GM19467 (cell line): Measurements from ENCODE around the gene PANX1.

Experiments
- ATAC-seq: cut with Tn5 transposase; IDR thresholded peaks from one replicate; pipeline ENCODE4 v1.9.1; 2021; ENCODE audit warnings: mild to moderate bottlenecking, moderate library complexity; ENCODE audit not compliant: unreplicated experiment

Gene PANX1

GRCh38 chr11:94129512-94130297, 1.1 kb downstream of the PANX1 start:
- no peak for ATAC-seq

DNA sequence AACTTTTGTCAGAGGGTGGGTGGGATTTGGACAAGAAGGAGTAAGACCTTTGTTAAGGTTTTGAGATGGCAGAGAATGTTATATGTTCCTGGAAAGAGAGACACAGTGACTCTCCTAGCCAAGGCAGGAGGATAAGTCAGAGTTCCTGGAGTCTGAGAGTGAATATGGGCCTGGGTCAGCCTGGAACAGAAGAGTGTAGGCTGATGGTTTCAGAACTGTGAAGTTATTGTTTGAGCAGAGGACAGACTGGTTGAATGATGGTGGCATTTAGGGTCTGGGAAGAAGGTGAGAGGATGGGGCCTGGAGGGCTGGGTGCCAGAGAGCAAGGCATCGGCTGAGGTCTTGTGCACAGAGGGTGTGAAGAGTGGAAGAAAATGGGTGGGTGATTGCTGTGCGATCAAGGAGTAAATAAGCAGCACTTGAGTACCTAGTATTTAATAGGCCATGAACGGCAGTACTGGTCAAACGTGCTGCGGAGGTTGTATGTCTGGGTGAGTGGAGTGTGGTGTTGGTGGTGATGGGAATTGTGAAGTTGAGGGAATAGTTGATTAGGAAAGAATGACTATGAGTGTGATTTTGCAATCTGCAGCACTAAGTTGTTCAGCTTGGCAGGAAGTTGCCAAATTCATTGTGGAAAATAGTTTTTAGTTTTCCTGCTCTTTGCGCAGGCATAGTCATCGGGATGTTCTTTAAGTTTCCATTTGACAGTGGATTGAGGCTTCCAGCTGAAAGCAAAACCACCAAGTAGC, 1.8 kb downstream of the PANX1 start:
- no peak for ATAC-seq

- ATAC-seq, result no peak
These were observed 2.5 kb downstream of the PANX1 start for GRCh38 chr11:94131047-94131717.

- ATAC-seq, result no peak
These were observed 3.1 kb downstream of the PANX1 start for GRCh38 chr11:94131718-94132115.

DNA sequence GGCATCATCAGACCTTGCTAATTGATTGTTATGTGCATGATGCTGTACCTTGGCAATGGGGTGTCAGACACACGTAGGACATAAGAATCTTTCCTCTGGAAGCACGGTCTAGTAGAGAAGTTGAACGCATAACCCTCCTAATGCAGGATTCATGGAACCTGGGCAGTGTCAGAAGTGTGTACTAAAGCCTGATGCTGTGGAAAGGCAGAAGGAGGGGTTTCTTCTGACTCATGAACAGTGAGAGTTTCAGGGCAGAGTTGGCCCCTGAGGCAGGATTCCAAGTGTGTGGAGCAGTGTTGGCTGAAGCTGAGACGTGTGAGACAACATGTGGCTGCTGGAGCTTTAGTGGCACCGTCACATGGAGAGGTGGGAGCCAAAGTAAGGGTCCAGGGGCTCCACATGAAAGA, 3.5 kb downstream of the PANX1 start:
- ATAC-seq, result no peak

DNA sequence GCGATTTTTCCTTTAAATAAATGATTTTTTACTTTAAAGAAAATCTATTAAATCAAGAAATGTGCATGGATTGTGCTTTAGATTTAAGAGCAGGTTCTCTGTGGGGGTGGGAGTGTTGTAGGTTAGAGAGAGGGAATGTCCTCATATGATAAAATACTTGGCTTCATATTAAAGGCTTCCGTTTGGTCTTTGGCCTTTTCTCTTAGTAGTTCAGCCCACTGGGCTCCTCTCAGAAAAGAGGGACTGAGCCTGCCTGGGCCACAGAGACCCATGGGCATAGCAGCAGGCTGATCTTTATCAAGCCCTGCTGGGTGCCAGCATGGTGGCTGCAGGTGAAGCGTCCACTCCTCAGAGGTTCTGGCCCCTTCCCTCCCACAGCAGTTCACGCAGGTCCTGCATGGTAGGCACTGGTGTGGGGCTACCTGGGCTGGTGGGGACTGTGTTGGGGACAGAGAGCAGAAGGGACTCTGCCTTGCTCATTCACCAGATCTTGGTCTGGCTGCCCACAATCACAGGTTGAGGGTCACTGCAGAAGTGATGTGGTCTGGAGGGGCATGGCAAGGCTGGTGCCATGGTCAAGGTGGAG, 4.3 kb downstream of the PANX1 start:
- no peak for ATAC-seq

DNA sequence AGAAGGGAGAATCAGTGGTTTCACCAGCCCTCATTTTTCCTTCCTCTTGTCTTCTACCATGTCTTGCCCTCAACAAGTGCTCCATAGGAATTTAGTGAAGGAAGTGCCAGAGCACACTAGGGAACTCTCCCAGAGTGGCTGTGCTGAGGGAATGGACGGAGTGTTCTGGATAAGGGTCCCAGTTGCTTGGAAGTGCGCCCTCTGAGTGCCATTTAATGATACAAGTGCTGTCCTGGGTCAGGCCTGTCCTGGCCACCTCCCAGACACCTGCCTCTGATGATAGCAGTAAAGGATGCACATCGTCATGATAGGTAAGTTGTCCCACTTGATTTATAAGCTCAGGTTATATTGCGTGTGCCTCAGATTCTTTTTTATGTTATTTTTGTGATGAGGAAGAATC, 5.1 kb downstream of the PANX1 start:
- no peak for ATAC-seq

DNA sequence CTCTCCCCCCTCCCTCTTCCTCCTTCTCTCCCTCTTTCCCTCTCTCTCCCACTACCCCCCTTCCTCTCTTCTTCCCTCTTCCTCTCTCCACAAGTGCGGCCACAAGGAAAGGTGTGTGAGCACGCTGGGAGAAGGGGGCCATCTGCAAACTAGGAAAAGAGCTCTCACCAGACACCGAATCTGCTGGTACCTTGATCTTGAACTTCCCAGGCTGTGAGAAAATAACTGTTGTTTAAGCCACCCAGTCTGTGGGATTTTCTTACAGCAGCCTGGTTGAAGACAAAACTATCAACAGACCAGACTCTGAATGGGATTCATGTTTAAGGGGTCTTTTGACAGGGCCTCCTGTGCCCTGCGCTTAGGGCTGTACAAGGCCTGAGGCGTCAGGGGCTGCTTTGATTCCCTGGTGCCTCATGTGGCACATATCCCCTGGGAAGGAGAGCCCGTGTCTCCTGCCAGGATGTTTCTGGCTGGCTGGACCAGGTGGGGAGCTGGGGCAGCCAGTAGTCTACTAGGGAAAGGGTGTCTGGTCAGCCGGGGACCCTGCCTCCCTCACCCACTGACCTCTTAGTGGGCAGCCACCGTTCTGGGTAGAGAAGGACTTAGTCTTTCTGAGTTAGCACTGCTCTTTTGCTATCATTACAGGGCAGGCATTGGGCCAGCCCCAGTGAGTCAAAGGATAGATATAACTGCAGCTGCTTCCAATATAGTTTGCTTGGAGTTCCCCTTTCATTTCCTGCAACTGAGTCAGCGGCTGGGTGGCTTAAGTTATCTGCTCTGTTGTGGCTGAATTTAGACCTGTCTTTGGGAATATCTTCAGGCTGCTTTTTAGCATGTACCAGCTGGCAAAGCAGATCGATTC, 6.2 kb downstream of the PANX1 start:
- ATAC-seq, result no peak

- ATAC-seq, result no peak
These were observed 10.8 kb downstream of the PANX1 start for GRCh38 chr11:94139416-94139815.

- ATAC-seq, result no peak
These were observed 11.6 kb downstream of the PANX1 start for GRCh38 chr11:94140154-94140655.

DNA sequence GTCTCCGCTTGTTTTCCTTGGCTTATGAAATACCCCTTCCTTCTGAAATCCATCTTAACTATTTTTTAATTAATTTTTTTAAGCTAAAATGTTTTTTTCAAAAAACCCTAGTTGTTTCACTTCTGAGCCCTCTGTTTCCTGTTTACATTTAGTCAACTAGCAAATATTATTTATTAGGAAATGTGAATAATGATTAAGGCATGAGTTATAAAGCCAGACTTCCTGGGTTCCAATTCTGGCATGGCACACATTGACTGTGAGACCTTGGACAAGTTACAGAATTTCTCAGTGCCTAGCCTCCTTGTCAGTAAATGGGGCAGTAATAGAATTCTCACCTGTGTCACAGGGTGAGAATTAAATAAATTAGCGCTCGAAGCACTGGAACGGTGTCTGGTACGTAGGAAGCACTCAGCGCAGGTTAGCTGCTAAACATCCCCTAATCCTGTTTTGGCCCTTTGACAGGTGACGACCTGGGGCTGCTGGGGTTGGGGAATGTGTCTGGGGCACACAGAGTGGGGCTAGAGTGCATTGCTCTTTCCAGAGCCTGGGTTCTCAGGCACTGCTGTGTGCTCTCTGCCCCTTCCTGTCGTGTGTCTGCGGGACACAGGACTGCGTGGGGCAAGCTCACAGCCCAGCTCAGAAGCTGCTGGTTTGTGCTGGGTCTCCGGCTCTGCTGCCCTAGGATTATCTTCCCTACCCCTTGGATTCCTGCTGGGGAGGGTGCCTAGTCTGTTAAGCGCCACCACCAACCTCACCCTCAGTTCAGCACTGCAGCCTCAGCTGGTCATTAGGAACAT, 13.1 kb downstream of the PANX1 start:
- ATAC-seq, result no peak

DNA sequence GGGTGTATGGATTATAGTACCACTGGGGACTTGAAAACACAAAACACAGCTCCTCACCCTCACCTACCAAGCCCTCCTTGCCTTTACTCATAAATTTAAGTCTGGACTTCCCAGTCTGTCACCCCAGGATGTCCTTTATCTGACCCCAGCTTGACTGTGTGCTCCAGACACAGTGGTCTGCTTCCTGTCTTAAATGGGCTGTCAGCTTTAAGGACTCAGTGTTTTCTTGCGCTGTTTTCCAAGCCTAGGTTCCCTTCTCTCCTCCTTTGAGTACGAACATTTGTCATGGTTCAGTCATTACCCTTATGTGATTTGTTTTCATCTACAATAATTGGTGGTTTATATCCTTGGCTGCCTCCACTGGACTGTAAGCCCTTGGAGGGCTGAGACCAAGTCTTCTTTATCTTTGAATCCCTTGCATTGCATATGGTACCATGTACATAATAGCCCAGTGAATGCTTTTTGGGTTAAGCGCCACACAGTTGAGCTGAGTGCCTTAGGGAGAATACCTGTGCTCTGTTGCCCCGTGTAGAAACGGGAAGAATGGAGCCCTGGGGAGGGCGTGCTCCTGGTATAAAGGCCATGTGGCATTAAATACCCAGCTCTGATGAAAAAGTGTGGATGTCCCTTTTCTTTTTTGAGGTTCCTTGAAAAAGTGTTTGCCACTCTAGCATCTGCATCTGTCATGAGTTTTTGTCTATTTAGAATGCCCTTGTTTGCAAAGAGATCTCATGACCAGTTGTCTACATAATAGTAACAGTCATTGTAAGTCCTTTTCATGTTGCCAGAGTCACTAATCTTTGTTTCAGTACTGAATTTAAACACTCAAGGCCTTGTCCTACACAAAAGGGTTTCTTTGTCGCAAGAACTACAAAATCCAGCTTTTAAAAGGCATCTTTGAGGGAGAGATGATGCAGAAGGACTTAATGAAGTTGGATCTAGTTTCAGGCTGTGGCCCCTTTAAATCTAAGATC, 14.0 kb downstream of the PANX1 start:
- ATAC-seq, result no peak

DNA sequence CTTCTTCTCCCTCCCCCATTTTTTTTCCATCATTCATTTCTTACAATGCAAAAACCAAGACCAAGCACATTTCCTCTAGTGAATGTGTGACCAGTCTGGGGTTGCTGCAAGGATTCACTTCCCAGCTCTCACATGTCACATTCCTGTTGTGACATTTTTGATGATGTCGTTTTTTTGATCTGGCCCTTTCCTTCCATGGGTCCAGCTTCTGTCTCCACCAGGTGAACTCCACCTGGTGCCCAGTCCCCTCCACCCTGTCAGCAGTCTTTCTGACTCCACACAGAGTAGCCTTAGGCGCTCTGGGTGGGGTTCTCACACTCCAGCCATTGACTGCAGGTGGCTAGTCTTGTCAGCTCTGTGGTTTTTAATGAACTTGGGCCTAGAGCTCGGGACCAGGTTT, 15.6 kb downstream of the PANX1 start:
- ATAC-seq, result no peak

- ATAC-seq, result no peak
These were observed 16.0 kb downstream of the PANX1 start for GRCh38 chr11:94144664-94145063.

DNA sequence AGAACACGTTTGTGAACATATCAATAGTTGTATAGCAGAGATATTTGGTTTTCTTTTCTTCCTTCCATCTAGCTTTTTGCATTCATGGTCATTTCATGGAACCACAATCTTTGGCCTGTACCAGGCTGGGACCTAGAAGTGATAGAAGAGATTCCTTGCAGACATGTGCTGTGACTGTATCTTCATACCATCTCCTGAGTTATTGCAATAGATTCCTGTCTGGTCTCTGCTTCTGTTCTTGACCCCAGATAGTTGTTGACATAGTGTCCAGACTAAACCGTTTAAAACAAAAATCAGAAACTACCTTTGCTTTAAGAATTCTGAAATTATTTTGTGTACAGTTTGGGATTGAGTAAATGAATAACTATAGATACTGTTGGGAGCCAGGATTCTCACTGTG, 16.8 kb downstream of the PANX1 start:
- no peak for ATAC-seq

DNA sequence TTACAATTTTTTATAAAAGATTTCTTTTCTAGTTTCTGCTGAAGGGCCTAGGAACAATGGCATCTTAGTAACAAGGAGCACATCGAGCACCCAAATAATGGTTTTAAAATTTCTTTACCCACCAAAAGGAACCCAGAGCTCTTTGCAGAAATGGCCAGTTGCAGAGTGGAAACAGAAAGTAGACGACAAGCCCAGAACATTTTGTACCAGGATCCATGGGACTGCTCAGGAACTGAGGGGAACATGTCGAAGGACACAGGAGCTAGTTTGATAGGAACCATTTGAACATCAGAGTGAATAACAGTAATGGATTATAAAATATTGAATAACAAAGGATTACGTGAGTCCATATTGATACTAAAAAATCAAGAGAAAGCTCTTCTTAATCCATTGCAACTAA, 17.3 kb downstream of the PANX1 start:
- no peak for ATAC-seq

GRCh38 chr11:94147433-94147845, 18.8 kb downstream of the PANX1 start:
- ATAC-seq, result no peak

DNA sequence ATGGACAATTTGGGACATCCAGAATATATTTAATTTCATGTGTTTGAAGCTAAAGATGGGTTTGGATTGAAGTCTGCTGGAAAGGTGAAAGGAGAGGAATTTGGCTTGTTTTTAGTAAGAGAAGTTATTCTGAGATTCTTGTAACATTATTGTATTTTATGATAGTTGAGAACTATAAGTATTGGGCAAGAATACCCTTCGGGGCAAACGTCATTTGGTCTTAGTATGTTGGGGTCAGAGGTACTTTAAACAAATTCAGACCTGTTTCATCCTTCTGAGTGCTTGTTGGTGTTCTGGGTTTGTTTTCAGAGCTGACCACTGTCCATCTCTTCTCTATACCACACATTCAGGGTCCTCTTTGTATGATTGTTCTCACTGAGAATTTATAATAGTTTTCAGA, 19.5 kb downstream of the PANX1 start:
- no peak for ATAC-seq
